Stimulated activated memory B cell treated with anti-CD40 and anti-IgM and Interleukin-4, amounts not matched to agents 10 μg/mL and 1 μg/mL and 100 μg/mL, for 72 hours (primary cell): Measurements from ENCODE around the gene NLGN4Y.

Experiments used
- ATAC-seq: fragments of 150-1000 bp; cut with Tn5 transposase; 2 replicates; pipeline ENCODE4 v1.10.0; 2021
- H3K27ac Mint-ChIP-seq: one replicate; pipeline ENCODE4 v1.8.0; 2022; ENCODE audit warnings: mild to moderate bottlenecking, mixed read lengths
- H3K27me3 Mint-ChIP-seq: one replicate; pipeline ENCODE4 v1.8.0; 2022; ENCODE audit warnings: mixed read lengths
- H3K36me3 Mint-ChIP-seq: one replicate; pipeline ENCODE4 v1.8.0; 2022; ENCODE audit warnings: mixed read lengths
- H3K4me1 Mint-ChIP-seq: one replicate; pipeline ENCODE4 v1.8.0; 2022; ENCODE audit warnings: mixed read lengths
- H3K4me3 Mint-ChIP-seq: one replicate; pipeline ENCODE4 v1.8.0; 2022; ENCODE audit warnings: mild to moderate bottlenecking, moderate library complexity, mixed read lengths
- H3K9me3 Mint-ChIP-seq: one replicate; pipeline ENCODE4 v1.8.0; 2022; ENCODE audit warnings: mixed read lengths

The NLGN4Y gene

GRCh38 chrY:14524272-14525231 lies at the start of gene NLGN4Y:
Gene NLGN4Y, plus strand, starts transcription at chrY:14524529. Its CDS starts 97,591 bp downstream, at chrY:14622120.
- H3K27ac Mint-ChIP-seq: peak within 1 kb of the TSS; percentile 87
- ATAC-seq: peak; percentile 82
- no peaks in the 10 kb centered on the region for H3K9me3 Mint-ChIP-seq
- no peaks in the 10 kb centered on the region for H3K27me3 Mint-ChIP-seq
- peaks cover 25% of the 10 kb centered on the region for H3K4me1 Mint-ChIP-seq
- no peaks in the 10 kb centered on the region for H3K36me3 Mint-ChIP-seq
- H3K4me3 Mint-ChIP-seq: peak within 1 kb of the TSS; percentile 90

GRCh38 chrY:14485935-14486334 lies 38.4 kb upstream of the NLGN4Y start:
- no peaks in the 10 kb centered on the region for H3K9me3 Mint-ChIP-seq
- no peak overlapping the region for H3K4me3 Mint-ChIP-seq
- H3K27me3 Mint-ChIP-seq: no peaks in the 10 kb centered on the region
- ATAC-seq: no peak
- no peaks in the 10 kb centered on the region for H3K4me1 Mint-ChIP-seq
- no peak overlapping the region for H3K27ac Mint-ChIP-seq
- no peaks in the 10 kb centered on the region for H3K36me3 Mint-ChIP-seq

GRCh38 chrY:14490226-14490625 lies 34.1 kb upstream of the NLGN4Y start:
- H3K27ac Mint-ChIP-seq: no peak overlapping the region
- peaks cover 2% of the 10 kb centered on the region for H3K9me3 Mint-ChIP-seq
- no peaks in the 10 kb centered on the region for H3K4me1 Mint-ChIP-seq
- ATAC-seq: no peak
- H3K36me3 Mint-ChIP-seq: no peaks in the 10 kb centered on the region
- H3K27me3 Mint-ChIP-seq: no peaks in the 10 kb centered on the region
- H3K4me3 Mint-ChIP-seq: no peak overlapping the region

- no peaks in the 10 kb centered on the region for H3K36me3 Mint-ChIP-seq
- H3K4me3 Mint-ChIP-seq: no peak overlapping the region
- H3K27ac Mint-ChIP-seq: no peak overlapping the region
- H3K9me3 Mint-ChIP-seq: peaks cover 2% of the 10 kb centered on the region
- ATAC-seq: no peak
- no peaks in the 10 kb centered on the region for H3K4me1 Mint-ChIP-seq
- no peaks in the 10 kb centered on the region for H3K27me3 Mint-ChIP-seq
These were observed 26.3 kb upstream of the NLGN4Y start for GRCh38 chrY:14498071-14498470.

GRCh38 chrY:14504592-14504991 lies 19.7 kb upstream of the NLGN4Y start:
- H3K36me3 Mint-ChIP-seq: no peaks in the 10 kb centered on the region
- no peaks in the 10 kb centered on the region for H3K4me1 Mint-ChIP-seq
- H3K4me3 Mint-ChIP-seq: no peak overlapping the region
- H3K27ac Mint-ChIP-seq: no peak overlapping the region
- no peaks in the 10 kb centered on the region for H3K9me3 Mint-ChIP-seq
- ATAC-seq: no peak
- H3K27me3 Mint-ChIP-seq: no peaks in the 10 kb centered on the region

- Mint-ChIP-seq H3K27ac (no peak overlapping the region), H3K9me3 (no peaks in the 10 kb centered on the region), H3K27me3 (no peaks in the 10 kb centered on the region), H3K36me3 (no peaks in the 10 kb centered on the region), H3K4me3 (no peak overlapping the region), H3K4me1 (peaks cover 25% of the 10 kb centered on the region)
- no peak for ATAC-seq
These were observed 1.9 kb upstream of the NLGN4Y start for GRCh38 chrY:14522379-14522950.

GRCh38 chrY:14523491-14524271 lies 648 bp upstream of the NLGN4Y start:
- peak; percentile 43 for ATAC-seq
- Mint-ChIP-seq H3K27ac (peak overlapping the region; percentile 87), H3K36me3 (no peaks in the 10 kb centered on the region)

GRCh38 chrY:14525315-14525714 lies 986 bp downstream of the NLGN4Y start:
- Mint-ChIP-seq H3K27ac (peak overlapping the region; percentile 87), H3K4me3 (peak overlapping the region; percentile 90), H3K36me3 (no peaks in the 10 kb centered on the region), H3K4me1 (peaks cover 25% of the 10 kb centered on the region), H3K9me3 (no peaks in the 10 kb centered on the region), H3K27me3 (no peaks in the 10 kb centered on the region)
- no peak for ATAC-seq

More at GRCh38 chrY:14523491-14524271, 648 bp upstream of the NLGN4Y start:
- Mint-ChIP-seq H3K4me1 (peaks cover 25% of the 10 kb centered on the region), H3K9me3 (no peaks in the 10 kb centered on the region), H3K4me3 (peak overlapping the region; percentile 90), H3K27me3 (no peaks in the 10 kb centered on the region)

GRCh38 chrY:14528361-14528760 lies 4.0 kb downstream of the NLGN4Y start:
- H3K27me3 Mint-ChIP-seq: no peaks in the 10 kb centered on the region
- H3K9me3 Mint-ChIP-seq: no peaks in the 10 kb centered on the region
- no peaks in the 10 kb centered on the region for H3K36me3 Mint-ChIP-seq
- H3K4me3 Mint-ChIP-seq: no peak overlapping the region
- no peak for ATAC-seq
- no peak overlapping the region for H3K27ac Mint-ChIP-seq
- peaks cover 13% of the 10 kb centered on the region for H3K4me1 Mint-ChIP-seq

- no peak overlapping the region for H3K27ac Mint-ChIP-seq
- no peak overlapping the region for H3K4me3 Mint-ChIP-seq
- peaks cover 6% of the 10 kb centered on the region for H3K36me3 Mint-ChIP-seq
- no peaks in the 10 kb centered on the region for H3K4me1 Mint-ChIP-seq
- no peaks in the 10 kb centered on the region for H3K27me3 Mint-ChIP-seq
- no peak for ATAC-seq
- peaks cover 2% of the 10 kb centered on the region for H3K9me3 Mint-ChIP-seq
These were observed 12.4 kb downstream of the NLGN4Y start for GRCh38 chrY:14536703-14537102.

- Mint-ChIP-seq H3K4me3 (no peak overlapping the region), H3K4me1 (no peaks in the 10 kb centered on the region), H3K9me3 (peaks cover 5% of the 10 kb centered on the region), H3K27me3 (no peaks in the 10 kb centered on the region), H3K27ac (no peak overlapping the region), H3K36me3 (peaks cover 6% of the 10 kb centered on the region)
- no peak for ATAC-seq
These were observed 19.2 kb downstream of the NLGN4Y start for GRCh38 chrY:14543506-14543905.

GRCh38 chrY:14581294-14581693 lies 57.0 kb downstream of the NLGN4Y start:
- no peak for ATAC-seq
- Mint-ChIP-seq H3K36me3 (no peaks in the 10 kb centered on the region), H3K9me3 (no peaks in the 10 kb centered on the region), H3K27ac (no peak overlapping the region), H3K4me3 (no peak overlapping the region), H3K4me1 (no peaks in the 10 kb centered on the region), H3K27me3 (no peaks in the 10 kb centered on the region)

- Mint-ChIP-seq H3K9me3 (no peaks in the 10 kb centered on the region), H3K27me3 (no peaks in the 10 kb centered on the region), H3K4me3 (no peak overlapping the region), H3K27ac (no peak overlapping the region), H3K36me3 (no peaks in the 10 kb centered on the region), H3K4me1 (no peaks in the 10 kb centered on the region)
- no peak for ATAC-seq
These were observed 62.4 kb downstream of the NLGN4Y start for GRCh38 chrY:14586725-14587124.

GRCh38 chrY:14601372-14601771 lies 77.0 kb downstream of the NLGN4Y start:
- no peak overlapping the region for H3K4me3 Mint-ChIP-seq
- no peaks in the 10 kb centered on the region for H3K9me3 Mint-ChIP-seq
- ATAC-seq: no peak
- no peaks in the 10 kb centered on the region for H3K27me3 Mint-ChIP-seq
- H3K36me3 Mint-ChIP-seq: peaks cover under 1% of the 10 kb centered on the region
- no peaks in the 10 kb centered on the region for H3K4me1 Mint-ChIP-seq
- no peak overlapping the region for H3K27ac Mint-ChIP-seq

- no peaks in the 10 kb centered on the region for H3K4me1 Mint-ChIP-seq
- no peaks in the 10 kb centered on the region for H3K9me3 Mint-ChIP-seq
- no peak overlapping the region for H3K27ac Mint-ChIP-seq
- H3K36me3 Mint-ChIP-seq: no peaks in the 10 kb centered on the region
- no peaks in the 10 kb centered on the region for H3K27me3 Mint-ChIP-seq
- no peak for ATAC-seq
- no peak overlapping the region for H3K4me3 Mint-ChIP-seq
These were observed 93.3 kb downstream of the NLGN4Y start for GRCh38 chrY:14617625-14618024.
